GM21515 (cell line): Measurements from ENCODE around the gene KLHDC7B.
"Not testable (repeated sequence)": the region's sequence is repeated elsewhere in the genome, so short reads cannot be mapped to it uniquely, and the experiment has no call there.

Source experiments
- ATAC-seq: cut with Tn5 transposase; IDR thresholded peaks from one replicate; pipeline ENCODE4 v1.9.1; 2021; ENCODE audit not compliant: unreplicated experiment

KLHDC7B gene

DNA sequence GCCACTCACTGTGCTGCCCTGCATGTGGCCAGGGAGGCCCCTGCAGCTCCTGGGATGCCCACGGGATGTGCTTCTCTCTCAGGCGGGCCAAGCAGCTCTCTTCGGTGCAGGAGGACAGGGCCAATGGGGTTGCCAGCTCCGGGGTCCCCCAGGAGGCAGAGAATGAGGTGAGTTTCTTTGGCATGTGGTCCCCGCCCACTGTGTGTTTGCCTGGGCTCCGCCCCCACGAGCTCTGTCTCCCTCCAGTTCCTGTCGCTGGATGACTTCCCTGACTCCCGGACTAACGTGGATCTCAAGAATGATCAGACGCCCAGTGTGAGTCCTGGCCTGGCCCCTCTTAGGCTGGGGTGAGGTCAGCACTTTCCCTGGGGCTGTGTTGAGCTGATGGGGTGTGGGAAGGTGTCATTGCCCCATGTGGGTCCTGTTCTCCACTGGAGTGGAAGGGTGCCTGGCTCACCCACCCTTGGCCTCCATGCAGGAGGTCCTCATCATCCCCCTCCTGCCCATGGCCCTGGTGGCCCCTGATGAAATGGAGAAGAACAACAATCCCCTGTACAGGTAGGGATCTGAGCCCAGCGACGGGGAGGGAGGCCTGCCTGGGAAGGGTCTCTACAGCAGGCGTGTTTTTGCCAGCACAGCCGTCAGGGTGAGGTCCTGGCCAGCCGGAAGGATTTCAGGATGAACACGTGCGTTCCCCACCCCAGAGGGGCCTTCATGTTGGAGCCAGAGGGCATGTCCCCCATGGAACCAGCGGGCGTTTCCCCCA lies 28.0 kb upstream of the KLHDC7B start:
- no peak for ATAC-seq

DNA sequence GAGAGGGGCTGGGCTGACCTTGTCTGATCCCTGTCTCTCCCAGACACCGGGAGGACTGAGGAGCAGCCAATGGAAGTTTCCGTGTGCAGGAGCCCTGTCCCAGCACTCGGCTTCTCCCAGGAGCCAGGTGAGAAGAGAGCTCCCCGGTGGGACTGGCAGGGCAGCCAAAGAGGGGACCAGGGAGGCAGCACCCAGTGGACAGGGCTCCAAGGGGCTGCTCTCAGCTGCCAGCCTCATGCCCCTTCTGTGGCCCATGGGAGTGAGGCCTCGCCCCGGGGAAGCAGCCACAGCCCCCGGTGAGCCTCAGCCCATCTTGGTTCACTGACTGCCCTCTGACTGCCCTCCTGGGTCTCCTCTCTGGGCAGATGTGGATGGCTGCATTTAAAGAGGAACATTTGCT lies 27.1 kb upstream of the KLHDC7B start:
- no peak for ATAC-seq

- ATAC-seq = no peak
Measured at GRCh38 chr22:50519151-50519550, 26.5 kb upstream of the KLHDC7B start.

DNA sequence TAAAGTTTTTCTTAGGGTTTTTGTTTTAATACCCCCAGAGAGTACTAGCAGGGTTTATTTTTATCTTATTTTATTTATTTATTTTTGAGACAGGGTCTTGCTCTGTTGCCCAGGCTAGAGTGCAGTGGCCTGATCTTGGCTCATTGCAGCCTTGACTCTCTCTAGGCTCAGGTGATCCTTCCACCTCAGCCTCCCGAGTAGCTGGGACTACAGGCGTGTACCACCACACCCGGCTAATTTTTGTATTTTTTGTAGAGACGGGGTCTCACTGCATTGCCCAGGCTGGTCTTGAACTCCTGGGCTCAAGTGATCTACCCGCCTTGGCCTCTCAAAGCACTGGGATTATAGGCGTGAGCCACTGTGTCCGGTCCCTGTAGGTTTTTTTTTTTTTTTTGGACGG lies 25.5 kb upstream of the KLHDC7B start:
- ATAC-seq = not testable (repeated sequence)

GRCh38 chr22:50520826-50521453 lies 24.8 kb upstream of the KLHDC7B start:
- no peak for ATAC-seq

DNA sequence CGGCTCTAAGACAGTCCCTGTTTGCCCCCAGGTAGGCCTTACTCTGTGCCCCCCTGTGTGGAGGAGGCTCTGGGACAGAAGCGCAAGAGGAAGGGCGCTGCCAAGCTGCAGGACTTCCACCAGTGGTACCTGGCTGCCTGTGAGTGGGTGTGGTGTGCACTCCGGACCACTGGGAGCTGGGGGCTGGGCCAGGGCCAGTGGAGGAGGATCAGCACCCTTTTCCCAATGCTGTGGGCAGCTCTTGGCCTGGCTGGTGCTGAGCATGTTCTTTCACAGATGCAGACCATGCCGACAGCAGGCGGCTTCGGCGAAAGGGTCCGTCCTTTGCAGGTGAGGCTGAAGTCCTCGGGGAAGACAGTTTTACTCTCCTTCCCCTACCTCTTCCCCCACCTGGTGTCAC lies 24.0 kb upstream of the KLHDC7B start:
- no peak for ATAC-seq

- ATAC-seq = no peak
Measured at GRCh38 chr22:50522208-50522805, 23.4 kb upstream of the KLHDC7B start.

- no peak for ATAC-seq
Measured at GRCh38 chr22:50522806-50523438, 22.8 kb upstream of the KLHDC7B start.

GRCh38 chr22:50523458-50523805 lies 22.3 kb upstream of the KLHDC7B start:
- no peak for ATAC-seq

DNA sequence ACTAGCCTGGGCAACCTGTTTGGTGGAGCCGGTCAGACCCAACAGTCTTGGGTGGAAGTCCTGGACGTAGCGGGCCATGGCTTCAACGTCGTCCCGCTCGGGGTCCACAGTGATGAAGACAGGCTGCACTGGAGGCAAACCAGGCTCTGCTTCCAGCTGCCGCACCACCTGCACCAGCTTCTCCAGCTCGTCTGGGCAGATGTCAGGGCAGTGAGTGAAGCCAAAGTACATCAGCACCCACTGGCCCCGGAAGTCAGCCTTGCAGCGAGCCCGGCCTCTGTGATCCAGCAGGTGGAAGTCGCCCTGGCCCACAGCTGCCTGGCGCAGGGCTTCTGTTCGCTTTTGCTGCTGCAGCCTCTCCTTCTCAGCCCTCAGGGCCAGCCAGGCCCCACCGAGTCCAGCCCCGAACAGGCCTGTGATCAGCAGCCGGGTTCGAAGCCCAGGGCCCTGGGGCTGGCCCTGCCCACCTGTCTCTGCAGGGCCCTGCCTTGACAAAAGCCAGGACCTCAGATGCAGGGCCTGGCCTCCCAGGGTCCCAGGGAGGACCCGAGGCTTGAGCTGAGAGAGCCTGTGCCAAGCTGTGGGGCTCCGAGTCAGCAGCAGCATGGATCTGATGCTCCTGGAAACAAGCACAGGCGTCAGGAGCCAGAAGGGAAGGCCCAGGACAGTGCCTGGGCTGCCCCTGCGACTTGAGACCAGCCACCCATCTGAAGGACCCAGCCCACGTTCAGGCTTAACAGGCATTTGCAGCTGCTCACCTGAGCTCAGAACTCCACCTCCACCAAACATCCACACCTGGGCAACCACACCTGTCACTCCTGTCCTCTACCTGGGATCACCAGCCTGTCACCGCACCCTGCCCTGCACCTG lies 21.7 kb upstream of the KLHDC7B start:
- ATAC-seq = no peak

GRCh38 chr22:50524676-50525103 lies 21.0 kb upstream of the KLHDC7B start:
- ATAC-seq = no peak

DNA sequence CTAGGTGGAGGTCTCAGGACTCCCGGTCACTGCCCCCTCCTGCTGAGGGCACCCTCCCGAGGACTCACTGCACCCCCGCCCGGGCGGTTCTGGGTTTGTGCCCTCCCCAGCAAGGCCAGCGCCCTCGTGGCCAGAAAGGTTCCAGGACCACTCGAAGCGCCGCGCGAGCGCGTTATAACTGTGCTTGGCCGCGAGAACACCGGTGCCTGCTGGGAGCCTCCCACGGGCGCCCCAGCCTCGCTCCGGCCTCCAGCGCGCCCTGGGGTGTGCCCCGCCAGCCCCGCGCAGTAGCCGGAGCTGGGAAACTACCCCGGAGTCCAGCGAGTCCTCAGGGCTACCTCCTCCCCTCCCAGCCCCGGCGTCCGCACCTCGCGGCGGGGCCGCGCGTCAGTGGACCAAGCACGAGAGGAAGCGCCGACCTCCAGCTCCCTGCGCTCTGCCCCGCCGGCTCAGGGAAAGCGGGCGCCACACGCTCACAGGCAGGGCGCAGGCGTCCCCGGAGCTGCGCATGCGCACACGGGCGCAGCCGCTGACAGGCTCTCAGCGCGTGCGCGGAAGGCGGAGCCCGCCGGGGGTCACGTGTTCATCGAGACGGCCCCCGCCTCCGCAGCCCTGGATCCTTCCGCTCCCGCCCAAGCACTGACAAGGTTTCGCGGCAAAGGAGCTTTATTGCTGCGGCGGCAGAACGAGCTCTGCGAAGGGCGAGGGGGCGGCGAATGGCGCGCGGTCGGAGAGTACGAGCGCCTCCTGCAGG lies 20.4 kb upstream of the KLHDC7B start, which contains the start of gene SCO2:
SCO2 (minus strand) TSS at position 495 of the 754 bp plus-strand sequence. CDS start 1,187 bp downstream, outside the sequence.
- ATAC-seq = peak; percentile 32

DNA sequence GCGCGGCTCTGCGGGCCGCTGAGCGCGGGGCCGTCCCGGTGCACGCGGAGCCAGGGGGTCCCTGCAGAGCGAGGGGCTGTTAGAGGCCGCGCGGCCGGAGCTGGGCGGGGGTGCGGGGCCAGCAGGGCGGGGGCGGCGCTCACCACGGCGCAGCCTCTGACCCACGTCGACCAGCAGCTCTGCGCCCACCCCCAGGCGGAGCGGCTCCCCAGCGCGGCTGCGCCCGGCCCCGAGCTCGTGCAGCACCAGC lies 19.9 kb upstream of the KLHDC7B start:
- ATAC-seq = peak; percentile 19

GRCh38 chr22:50526108-50526833 lies 19.4 kb upstream of the KLHDC7B start:
- peak; percentile 24 for ATAC-seq

DNA sequence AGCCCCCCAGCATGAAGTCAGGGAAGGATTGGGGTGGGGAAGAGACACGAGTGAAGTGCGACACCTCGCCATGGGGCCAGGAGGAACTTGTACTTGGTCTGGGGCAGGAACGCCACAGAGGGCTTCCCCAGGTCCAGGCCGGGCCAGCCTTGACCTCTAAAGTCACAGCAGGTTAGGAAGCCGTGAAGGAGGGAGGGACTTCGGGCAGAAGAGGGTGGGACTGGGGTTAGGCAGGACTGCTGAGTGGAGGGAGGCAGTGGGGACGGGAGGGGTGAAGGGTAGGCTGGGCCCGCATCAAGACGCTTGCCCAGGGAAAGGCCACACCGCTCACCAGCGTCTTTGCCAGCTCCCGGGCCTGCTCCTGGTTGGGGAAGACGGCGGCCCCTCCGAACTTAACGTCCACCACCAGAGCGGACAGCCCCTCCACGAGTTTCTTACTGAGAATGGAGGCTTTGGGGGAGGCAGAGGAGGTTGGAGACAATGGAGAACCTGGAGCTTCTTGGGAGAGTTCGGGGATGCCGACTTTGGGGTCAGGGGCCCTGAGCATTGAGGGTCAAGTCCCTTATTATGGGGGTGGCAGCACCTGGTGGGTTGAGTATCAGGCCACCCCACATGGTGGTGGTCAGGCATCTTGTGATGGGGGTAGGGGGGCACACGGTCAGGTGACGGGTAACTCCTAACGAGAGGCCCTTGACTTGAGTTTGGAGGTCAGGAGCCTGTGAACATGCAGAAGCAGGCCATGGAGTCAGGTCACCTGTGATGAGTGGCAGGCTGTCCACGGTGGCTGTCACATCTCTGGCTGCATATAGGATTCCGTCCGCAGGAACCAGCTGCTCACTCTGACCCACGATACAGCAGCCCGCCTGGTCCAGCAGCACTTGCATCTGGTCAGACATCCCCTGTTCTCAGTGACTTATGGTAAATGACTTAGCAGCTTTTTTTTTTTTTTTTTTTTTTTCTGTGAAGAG lies 18.6 kb upstream of the KLHDC7B start:
- ATAC-seq = no peak

DNA sequence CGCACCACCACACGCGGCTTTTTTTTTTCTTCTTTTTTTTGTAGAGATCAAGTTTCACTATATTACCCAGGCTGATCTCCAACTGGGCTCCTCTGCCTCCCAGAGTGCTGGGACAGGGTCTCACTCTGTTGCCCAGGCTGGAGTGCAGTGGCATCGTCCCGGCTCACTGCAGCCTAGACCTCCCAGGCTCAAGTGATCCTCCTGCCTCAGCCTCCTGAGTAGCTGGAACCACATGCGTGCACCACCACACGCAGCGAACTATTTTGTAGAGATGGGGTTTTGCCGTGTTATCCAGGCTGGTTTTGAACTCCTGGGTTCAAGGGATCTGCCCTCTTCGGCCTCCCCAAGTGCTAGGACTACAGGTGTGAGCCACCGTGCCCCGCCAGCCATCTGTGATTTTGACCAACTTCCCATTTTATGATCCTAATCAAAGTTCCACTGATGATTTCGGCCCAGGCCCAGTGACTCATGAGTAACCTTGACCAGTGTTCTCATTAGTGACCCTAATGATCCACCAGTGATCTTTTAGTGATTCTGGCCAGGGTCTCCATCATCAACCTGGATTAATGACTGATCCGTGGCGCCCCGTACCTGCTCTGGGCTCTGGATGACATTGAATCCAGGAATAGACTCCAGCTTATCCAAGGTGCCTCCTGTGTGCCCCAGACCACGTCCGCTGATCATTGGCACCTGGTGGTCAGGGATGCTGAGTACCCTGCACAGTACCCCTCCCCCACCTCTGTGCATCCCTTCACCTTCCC lies 17.6 kb upstream of the KLHDC7B start:
- no peak for ATAC-seq

- no peak for ATAC-seq
Measured at GRCh38 chr22:50528682-50529415, 16.9 kb upstream of the KLHDC7B start.
